Psoas muscle (tissue), 8 donors: ENCODE data around the gene AQP2. TPM values are rescaled to one million over a fixed set of nuclear protein-coding genes. Genes with fewer than 3 reads are reported as not detected.

Source experiments
- ATAC-seq, 4 donors: fragments of 200-7000 bp; cut with Tn5 transposase; one replicate each; pipeline ENCODE4 v1.9.1; 2020; ENCODE audit warnings: moderate library complexity in 3 of 4, mild to moderate bottlenecking in 2 of 4
- DNase-seq, 2 donors: peaks; one replicate each; pipeline ENCODE4 v3.0.0-alpha.2; 2020
- H3K27ac ChIP-seq: fragments of 200-600 bp; one replicate; pipeline ENCODE4 v1.8.0; 2022
- H3K27me3 ChIP-seq, 3 donors: fragments of 200-600 bp in 1 of 3; one replicate each; pipeline versions ENCODE4 v1.6.1 to v1.8.0; 2013 to 2022; ENCODE audit warnings: low read length in 2 of 3, mild to moderate bottlenecking in 2 of 3, moderate library complexity in 1 of 3; ENCODE audit not compliant: insufficient read depth in 3 of 3
- H3K36me3 ChIP-seq, 2 donors: fragments of 200-600 bp in 1 of 2; one replicate each; pipeline versions ENCODE4 v1.6.1 to v1.8.0; 2013 to 2022; ENCODE audit warnings: low read depth in 1 of 2, mild to moderate bottlenecking in 1 of 2, moderate library complexity in 1 of 2; ENCODE audit not compliant: insufficient read depth in 1 of 2
- H3K4me1 ChIP-seq: fragments of 200-600 bp; one replicate; pipeline ENCODE4 v1.8.0; 2022
- H3K4me3 ChIP-seq: fragments of 200-600 bp; one replicate; pipeline ENCODE4 v1.8.0; 2022; ENCODE audit warnings: mild to moderate bottlenecking
- H3K9me3 ChIP-seq: fragments of 200-600 bp; one replicate; pipeline ENCODE4 v1.8.0; 2022
- WGBS, 3 donors: extraction: QIAGEN DNeasy Blood & Tissue Kit; methylation state at CpG; one replicate each; pipeline versions ENCODE4 v1.1.6 to v1.1.7; 2013; 5-methylcytosine and 5-hydroxymethylcytosine counted together
- intact Hi-C, 2 donors: fragments of 100-400 bp; cut with DNase I; formaldehyde crosslinking; loops; one replicate each; pipeline versions ENCODE4 v1.11.0 to v1.14.2; 2022
- polyA plus RNA-seq, 3 donors: library from polyadenylated mRNA; stranded (reverse); fragments of 200-250 nt; gene quantifications; one replicate each; pipeline ENCODE4 v1.2.3, GENCODE V29; 2013
- total RNA-seq, 4 donors: library from RNA; stranded (reverse); fragmentation: NEBNext Ultra II Directional in 2 of 4; extraction: Animal tissue kit (Norgen Biotek cat#: 25700) in 2 of 4; gene quantifications; one replicate each; pipeline versions ENCODE4 v1.2.1 to v1.2.4, GENCODE V29; 2021 to 2023
- TF ChIP-seq, protein P1 (sequence below): fragments of 200-600 bp; IDR thresholded peaks from one replicate; pipeline ENCODE4 v1.8.0; 2022; ENCODE audit warnings: antibody characterized with exemption
- donor health status: healthy with polysubstance abuse.
- donor health status: DM: no; HTN: no; CAD: no; lungs with moderate emphysema.
- donor health status: Bipolar disorder and iron deficiency.
- donor health status: healthy.
- donor health status: DM: yes; HTN: yes; CAD: no.
- donor health status: DM: no; HTN: no; CAD: no.
- donor health status: DM: no; HTN: no; CAD: no.
- donor health status: DM: yes; HTN: yes; CAD: no.

Gene AQP2
- total and polyA plus RNA-seq, 7 donors: not detected

DNA sequence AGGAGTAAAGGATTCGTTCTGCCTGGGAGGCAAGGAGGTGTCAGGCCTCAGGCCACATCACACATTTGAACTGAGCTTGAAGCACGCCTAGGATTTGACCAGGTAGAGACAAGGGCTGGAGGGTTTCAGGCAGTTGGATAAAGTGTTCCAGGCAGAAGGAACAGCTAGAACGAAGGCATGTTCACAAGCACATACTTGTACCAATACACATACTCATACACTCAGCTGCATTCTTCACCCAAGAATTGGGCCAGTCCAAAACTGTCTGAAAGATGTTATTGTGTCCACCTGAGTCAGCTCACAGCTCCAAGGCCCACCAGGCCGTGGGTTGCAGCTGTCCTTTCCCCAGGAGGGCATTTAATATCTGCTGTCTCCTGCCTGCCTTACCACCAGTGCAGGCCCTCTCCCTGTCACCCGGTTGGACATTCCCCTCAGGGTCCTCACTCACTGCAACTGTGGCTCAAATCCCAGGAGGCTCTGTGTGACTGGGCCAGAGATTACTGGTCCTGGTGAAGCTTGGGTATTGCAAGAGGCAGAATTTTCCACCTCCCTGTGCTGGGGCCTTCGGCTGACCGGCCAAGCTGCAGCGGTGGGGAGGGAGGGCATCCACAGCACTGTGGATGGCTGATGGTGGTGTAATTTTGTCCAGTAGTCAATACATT is 12.8 kb upstream of the AQP2 start:
- H3K9me3 ChIP-seq: no peaks in the 10 kb centered on the region
- H3K27me3 ChIP-seq: no peaks in the 10 kb centered on the region
- DNase-seq: no peak
- no peak overlapping the region for H3K27ac ChIP-seq
- 77 to 93% (median 80%) methylated on average over 7 to 8 of the region's 8 CpGs for WGBS, 3 donors
- intact Hi-C loops: no loop called here
- no peaks in the 10 kb centered on the region for H3K36me3 ChIP-seq
- no peak for ATAC-seq
- H3K4me3 ChIP-seq: no peak overlapping the region
- TF ChIP-seq, protein P1, sequence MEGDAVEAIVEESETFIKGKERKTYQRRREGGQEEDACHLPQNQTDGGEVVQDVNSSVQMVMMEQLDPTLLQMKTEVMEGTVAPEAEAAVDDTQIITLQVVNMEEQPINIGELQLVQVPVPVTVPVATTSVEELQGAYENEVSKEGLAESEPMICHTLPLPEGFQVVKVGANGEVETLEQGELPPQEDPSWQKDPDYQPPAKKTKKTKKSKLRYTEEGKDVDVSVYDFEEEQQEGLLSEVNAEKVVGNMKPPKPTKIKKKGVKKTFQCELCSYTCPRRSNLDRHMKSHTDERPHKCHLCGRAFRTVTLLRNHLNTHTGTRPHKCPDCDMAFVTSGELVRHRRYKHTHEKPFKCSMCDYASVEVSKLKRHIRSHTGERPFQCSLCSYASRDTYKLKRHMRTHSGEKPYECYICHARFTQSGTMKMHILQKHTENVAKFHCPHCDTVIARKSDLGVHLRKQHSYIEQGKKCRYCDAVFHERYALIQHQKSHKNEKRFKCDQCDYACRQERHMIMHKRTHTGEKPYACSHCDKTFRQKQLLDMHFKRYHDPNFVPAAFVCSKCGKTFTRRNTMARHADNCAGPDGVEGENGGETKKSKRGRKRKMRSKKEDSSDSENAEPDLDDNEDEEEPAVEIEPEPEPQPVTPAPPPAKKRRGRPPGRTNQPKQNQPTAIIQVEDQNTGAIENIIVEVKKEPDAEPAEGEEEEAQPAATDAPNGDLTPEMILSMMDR: no peak
- no peaks in the 10 kb centered on the region for H3K4me1 ChIP-seq

DNA sequence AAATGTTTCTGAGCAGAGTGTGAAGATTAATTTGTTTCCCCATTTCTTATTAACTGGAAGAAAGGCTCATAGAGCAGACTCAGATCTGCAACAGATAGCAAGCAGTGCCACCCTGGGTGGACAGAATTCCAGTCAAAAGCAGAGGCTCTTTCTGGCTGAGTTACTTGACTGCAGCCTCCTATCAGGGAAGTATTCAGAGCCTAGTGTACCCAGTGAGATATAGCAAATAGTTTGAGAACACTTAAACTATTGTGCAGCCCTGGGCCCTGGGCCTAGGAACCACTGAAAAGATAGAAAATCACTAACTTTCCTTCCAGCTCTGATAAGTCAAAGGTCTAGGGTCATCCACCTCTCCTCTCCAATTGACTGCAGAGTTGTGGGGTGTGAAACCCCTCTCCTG is 11.2 kb upstream of the AQP2 start:
- intact Hi-C loops: no loop called here
- H3K9me3 ChIP-seq: no peaks in the 10 kb centered on the region
- ATAC-seq: no peak

DNA sequence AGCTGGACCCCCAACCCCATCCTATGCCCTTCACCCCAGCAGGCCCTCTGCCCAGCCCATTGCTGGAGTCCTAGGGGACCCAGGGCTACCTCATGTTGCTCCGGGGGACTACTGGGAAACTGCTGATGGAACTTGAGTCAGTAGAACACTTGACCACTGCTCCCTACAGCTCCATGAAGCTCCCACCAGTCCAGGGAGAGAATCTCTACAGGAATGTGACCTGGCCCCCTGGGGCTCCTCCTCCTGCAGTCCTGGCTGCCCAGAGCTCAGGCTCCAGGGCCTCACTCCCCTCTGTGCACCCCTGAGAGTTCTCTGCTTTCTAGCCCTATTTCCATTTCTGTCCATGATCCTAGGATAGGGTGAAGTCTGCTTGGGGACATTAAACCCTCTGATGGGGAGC is 10.8 kb upstream of the AQP2 start:
- Histone ChIP-seq H3K4me3 (no peak overlapping the region), H3K4me1 (no peaks in the 10 kb centered on the region), H3K36me3 (no peaks in the 10 kb centered on the region), H3K27me3 (no peaks in the 10 kb centered on the region), H3K9me3 (no peaks in the 10 kb centered on the region), H3K27ac (no peak overlapping the region)
- TF ChIP-seq, protein P1: no peak
- DNase-seq (no peak), ATAC-seq (no peak)
- intact Hi-C loops: no loop called here
- 94 to 100% (median 100%) methylated on average over 1 of the region's 1 CpG for WGBS, 3 donors

More for the DNA sequence above, 11.2 kb upstream of the AQP2 start:
- no peaks in the 10 kb centered on the region for H3K4me1 ChIP-seq
- DNase-seq: no peak
- TF ChIP-seq, protein P1: no peak
- H3K27me3 ChIP-seq: no peaks in the 10 kb centered on the region
- no peaks in the 10 kb centered on the region for H3K36me3 ChIP-seq
- H3K4me3 ChIP-seq: no peak overlapping the region
- no peak overlapping the region for H3K27ac ChIP-seq

DNA sequence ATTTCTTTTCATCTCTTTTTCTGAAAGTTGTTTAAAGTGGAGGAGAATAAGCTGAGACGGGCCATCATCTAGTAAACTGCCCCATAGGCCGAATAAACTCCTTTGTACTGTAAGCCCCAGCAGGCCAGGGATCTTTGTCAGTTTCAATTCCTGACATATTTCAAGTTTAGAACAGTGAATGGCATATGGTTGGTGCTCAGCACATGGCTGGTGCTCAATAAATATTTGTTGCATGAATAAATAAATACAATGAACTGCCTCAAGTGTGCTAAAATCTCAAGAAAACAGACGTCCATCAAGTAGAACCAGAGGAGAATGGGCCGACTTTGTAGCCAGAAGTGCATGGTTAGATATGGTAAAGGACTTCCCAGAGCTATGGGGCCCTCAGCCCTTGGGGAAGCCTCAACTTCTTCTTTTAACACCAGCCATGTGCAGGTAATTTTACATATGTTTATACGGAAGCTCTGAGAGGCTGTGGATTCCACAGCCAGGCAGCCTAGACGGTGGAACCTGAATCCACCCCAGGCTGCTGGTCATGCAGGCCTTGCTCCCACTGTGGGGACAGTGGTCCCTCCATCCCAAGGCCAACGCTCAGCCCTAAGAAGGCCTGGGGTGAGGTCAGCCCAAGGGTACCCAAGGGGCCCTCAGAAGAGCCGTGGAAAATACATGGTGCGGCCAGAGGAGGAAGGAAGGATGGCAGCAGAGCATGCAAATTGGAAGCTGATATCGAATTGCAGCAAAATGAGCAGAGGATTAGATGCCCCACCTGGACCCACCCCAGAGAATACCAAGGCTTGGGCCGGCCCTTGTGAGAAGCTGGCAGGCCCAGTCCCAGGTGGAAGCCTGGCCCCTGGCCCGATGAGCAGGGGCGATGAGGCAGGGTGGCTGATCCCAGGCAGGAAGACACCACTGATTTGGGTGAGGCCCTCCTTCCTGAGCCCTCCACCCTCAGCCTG is 8.7 kb upstream of the AQP2 start:
- H3K4me3 ChIP-seq: no peak overlapping the region
- intact Hi-C loops: no loop called here
- no peaks in the 10 kb centered on the region for H3K4me1 ChIP-seq
- no peak for DNase-seq
- WGBS, 3 donors: 73 to 79% (median 73%) methylated on average over 13 of the region's 13 CpGs
- no peak overlapping the region for H3K27ac ChIP-seq
- ATAC-seq: no peak
- TF ChIP-seq, protein P1: no peak
- H3K36me3 ChIP-seq: no peaks in the 10 kb centered on the region
- H3K9me3 ChIP-seq: no peaks in the 10 kb centered on the region
- no peaks in the 10 kb centered on the region for H3K27me3 ChIP-seq
